K562 (cell line): Measurements from ENCODE around the gene ZNF544. TPM values are rescaled to one million over a fixed set of nuclear protein-coding genes. Genes with fewer than 3 reads are reported as not detected.
A peak's percentile ranks its signal among the peaks of the same experiment; 100 is the strongest.

ENCODE experiments used
- ARHGAP35 ChIP-seq: fragments of 450-650 bp; IDR thresholded peaks from 2 replicates; pipeline ENCODE4 v1.6.1; 2018; ENCODE audit not compliant: partially characterized antibody
- BHLHE40 ChIP-seq: IDR thresholded peaks from 2 replicates; pipeline ENCODE4 v1.6.1; 2011; ENCODE audit warnings: low read length, improper control_type of control experiment
- BRD4 ChIP-seq: fragments of 200-600 bp; sonication (generic); IDR thresholded peaks from 2 replicates; pipeline ENCODE4 v1.6.1; 2017; ENCODE audit warnings: inconsistent platforms
- C11orf30 ChIP-seq: fragments of 450-650 bp; IDR thresholded peaks from 2 replicates; pipeline ENCODE4 v1.6.1; 2016; ENCODE audit warnings: low read depth, mild to moderate bottlenecking
- CBX3 ChIP-seq, 2 experiments: IDR thresholded peaks; 1 replicate in 1 of 2; 2 replicates in 1 of 2; pipeline ENCODE4 v1.6.1; 2012; ENCODE audit warnings: inconsistent platforms in 2 of 2, low read length in 2 of 2, borderline replicate concordance in 1 of 2, control low read depth in 1 of 2
- CBX8 ChIP-seq: fragments of 200-600 bp; sonication (generic); IDR thresholded peaks from 2 replicates; pipeline ENCODE4 v1.6.1; 2012; ENCODE audit warnings: borderline replicate concordance, mixed run types, low read depth, mild to moderate bottlenecking, moderate library complexity, mixed read lengths, low read length, control low read depth, inconsistent platforms; ENCODE audit not compliant: poor library complexity, severe bottlenecking; ENCODE audit errors: extremely low read depth
- CTBP1 ChIP-seq: fragments of 450-650 bp; IDR thresholded peaks from 2 replicates; pipeline ENCODE4 v1.6.1; 2016; ENCODE audit warnings: borderline replicate concordance
- DNMT1 ChIP-seq: fragments of 450-650 bp; IDR thresholded peaks from 2 replicates; pipeline ENCODE4 v1.6.1; 2016; ENCODE audit warnings: antibody characterized with exemption, mild to moderate bottlenecking
- HNRNPH1 ChIP-seq: fragments of 200-400 bp; formaldehyde crosslinking; optimal IDR thresholded peaks from 2 replicates; pipeline ENCODE3; 2017; ENCODE audit warnings: low read depth, mild to moderate bottlenecking, low read length, moderate library complexity
- IFI16 ChIP-seq: fragments of 250-450 bp; sonication (Bioruptor Pico); IDR thresholded peaks from 2 replicates; pipeline ENCODE4 v2.1.2; 2022; ENCODE audit warnings: mild to moderate bottlenecking, inconsistent platforms
- KDM4B ChIP-seq, 2 experiments: fragments of 450-650 bp in 1 of 2; sonication (generic) in 1 of 2; IDR thresholded peaks; 2 replicates each; pipeline ENCODE4 v1.6.1; 2016 to 2017; ENCODE audit warnings: borderline replicate concordance in 2 of 2, antibody characterized with exemption in 1 of 2, low read depth in 1 of 2, mild to moderate bottlenecking in 1 of 2
- NR2C2 ChIP-seq, 2 experiments: fragments of 200-800 bp in 1 of 2; sonication (Bioruptor generic) in 1 of 2; sonication (generic) in 1 of 2; formaldehyde crosslinking in 1 of 2; IDR thresholded peaks; 2 replicates each; pipeline versions ENCODE4 v1.6.1 to v1.8.0; 2016 to 2022; ENCODE audit warnings: mild to moderate bottlenecking in 1 of 2, missing compliant biosample characterization in 1 of 2, missing genetic modification characterization in 1 of 2, missing genetic modification reagents in 1 of 2
- PHF8 ChIP-seq: fragments of 200-600 bp; sonication (generic); IDR thresholded peaks from 2 replicates; pipeline ENCODE4 v1.6.1; 2012; ENCODE audit warnings: mixed run types, mild to moderate bottlenecking, inconsistent platforms, low read length, moderate library complexity, borderline replicate concordance
- RBBP5 ChIP-seq: fragments of 200-600 bp; sonication (generic); IDR thresholded peaks from 2 replicates; pipeline ENCODE4 v1.6.1; 2012; ENCODE audit warnings: borderline replicate concordance, mild to moderate bottlenecking, low read length, control low read depth, inconsistent platforms; ENCODE audit not compliant: insufficient read depth, poor library complexity, severe bottlenecking
- polyA plus RNA-seq, 8 experiments: library from polyadenylated mRNA; depleted of rRNA in 4 of 8; stranded (reverse) in 5 of 8; unstranded in 3 of 8; fragments of >200 nt; fragmentation: Nextera tagmentation in 2 of 8; fragmentation: Illumina TruSeq in 1 of 8; extraction: Ambion mirVana in 2 of 8; extraction: Trizol in 1 of 8; gene quantifications; 2 replicates each; pipeline versions ENCODE4 v1.2.1 to v1.2.3, GENCODE V29; 2011 to 2014; ENCODE audit warnings: inconsistent platforms in 1 of 8, missing spikeins in 1 of 8
- total RNA-seq, 7 experiments: library from RNA; depleted of rRNA in 6 of 7; stranded (reverse); fragments of >200 nt in 6 of 7; fragmentation: Illumina TruSeq in 2 of 7; extraction: Trizol in 2 of 7; gene quantifications; 2 replicates each; pipeline versions ENCODE4 v1.2.1 to v1.2.3, GENCODE V29; 2011 to 2021; ENCODE audit warnings: low replicate concordance in 1 of 7
- TF ChIP-seq, protein P1 (sequence below): sonication (generic); formaldehyde crosslinking; IDR thresholded peaks from 2 replicates; pipeline ENCODE4 v1.8.1; 2023; ENCODE audit warnings: mild to moderate bottlenecking, missing genetic modification reagents
- TF ChIP-seq, protein P2 (sequence below), 2 experiments: fragments of 450-650 bp in 1 of 2; sonication (generic) in 1 of 2; formaldehyde crosslinking in 1 of 2; IDR thresholded peaks in 1 of 2; conservative IDR thresholded peaks in 1 of 2; 2 replicates each; pipeline versions ENCODE4 v1.6.1 to v1.8.1; 2016 to 2023; ENCODE audit warnings: mild to moderate bottlenecking in 2 of 2, moderate library complexity in 2 of 2, inconsistent platforms in 1 of 2, missing genetic modification reagents in 1 of 2
- TF ChIP-seq, protein P3 (sequence below): fragments of 450-650 bp; IDR thresholded peaks from one replicate; pipeline ENCODE4 v1.6.1; 2018; ENCODE audit warnings: mild to moderate bottlenecking, moderate library complexity; ENCODE audit not compliant: partially characterized antibody
- TF ChIP-seq, protein P4 (sequence below): fragments of 250-450 bp; sonication (Bioruptor Pico); IDR thresholded peaks from 2 replicates; pipeline ENCODE4 v1.8.0; 2022; ENCODE audit warnings: inconsistent platforms

Gene ZNF544
- total and polyA plus RNA-seq, 9 of the 15 experiments (the other 6 are each of a cell fraction or from before 2014, with no cell fraction given), result 23.6 to 59.0 (median 41.4) TPM

GRCh38 chr19:58182989-58183816, 45.5 kb upstream of the ZNF544 start, which contains the start of gene ZNF274 (continued):
- TF ChIP-seq, protein P1, sequence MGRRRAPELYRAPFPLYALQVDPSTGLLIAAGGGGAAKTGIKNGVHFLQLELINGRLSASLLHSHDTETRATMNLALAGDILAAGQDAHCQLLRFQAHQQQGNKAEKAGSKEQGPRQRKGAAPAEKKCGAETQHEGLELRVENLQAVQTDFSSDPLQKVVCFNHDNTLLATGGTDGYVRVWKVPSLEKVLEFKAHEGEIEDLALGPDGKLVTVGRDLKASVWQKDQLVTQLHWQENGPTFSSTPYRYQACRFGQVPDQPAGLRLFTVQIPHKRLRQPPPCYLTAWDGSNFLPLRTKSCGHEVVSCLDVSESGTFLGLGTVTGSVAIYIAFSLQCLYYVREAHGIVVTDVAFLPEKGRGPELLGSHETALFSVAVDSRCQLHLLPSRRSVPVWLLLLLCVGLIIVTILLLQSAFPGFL (CRISPR knock-in tag), result no peak
- TF ChIP-seq IFI16 (no peak), CBX3 (IDR thresholded peaks at IDR 0.05; ENCODE audit: borderline replicate concordance in 1 of 2, low read length in 2 of 2) (no peak), HNRNPH1 (no peak), C11orf30 (no peak), KDM4B (IDR thresholded peaks at IDR 0.05; ENCODE audit: borderline replicate concordance in 2 of 2, low read depth in 1 of 2) (peak in 1 of 2 experiments; percentile 16; a peak in 1 of 4 replicates), CTBP1 (peak; percentile 94), BRD4 (peak; percentile 89; the same call in 1 of the 2 replicates), NR2C2 (CRISPR knock-in tag; IDR thresholded peaks at IDR 0.05) (no peak; the same call in 1 of the 2 replicates), NR2C2 (tag; IDR thresholded peaks at IDR 0.05) (peak; percentile 93), ARHGAP35 (no peak), BHLHE40 (no peak), CBX8 (no peak), DNMT1 (no peak), PHF8 (peak; percentile 98), RBBP5 (peak; percentile 80)
- TF ChIP-seq, protein P2, sequence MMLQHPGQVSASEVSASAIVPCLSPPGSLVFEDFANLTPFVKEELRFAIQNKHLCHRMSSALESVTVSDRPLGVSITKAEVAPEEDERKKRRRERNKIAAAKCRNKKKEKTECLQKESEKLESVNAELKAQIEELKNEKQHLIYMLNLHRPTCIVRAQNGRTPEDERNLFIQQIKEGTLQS (IDR thresholded peaks at IDR 0.05), result peak; percentile 94
- TF ChIP-seq, protein P2 (CRISPR knock-in tag; conservative IDR thresholded peaks at IDR 0.05), result peak; percentile 89; the same call in 1 of the 2 replicates
- TF ChIP-seq, protein P3, sequence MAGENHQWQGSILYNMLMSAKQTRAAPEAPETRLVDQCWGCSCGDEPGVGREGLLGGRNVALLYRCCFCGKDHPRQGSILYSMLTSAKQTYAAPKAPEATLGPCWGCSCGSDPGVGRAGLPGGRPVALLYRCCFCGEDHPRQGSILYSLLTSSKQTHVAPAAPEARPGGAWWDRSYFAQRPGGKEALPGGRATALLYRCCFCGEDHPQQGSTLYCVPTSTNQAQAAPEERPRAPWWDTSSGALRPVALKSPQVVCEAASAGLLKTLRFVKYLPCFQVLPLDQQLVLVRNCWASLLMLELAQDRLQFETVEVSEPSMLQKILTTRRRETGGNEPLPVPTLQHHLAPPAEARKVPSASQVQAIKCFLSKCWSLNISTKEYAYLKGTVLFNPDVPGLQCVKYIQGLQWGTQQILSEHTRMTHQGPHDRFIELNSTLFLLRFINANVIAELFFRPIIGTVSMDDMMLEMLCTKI, result no peak
- TF ChIP-seq, protein P4, sequence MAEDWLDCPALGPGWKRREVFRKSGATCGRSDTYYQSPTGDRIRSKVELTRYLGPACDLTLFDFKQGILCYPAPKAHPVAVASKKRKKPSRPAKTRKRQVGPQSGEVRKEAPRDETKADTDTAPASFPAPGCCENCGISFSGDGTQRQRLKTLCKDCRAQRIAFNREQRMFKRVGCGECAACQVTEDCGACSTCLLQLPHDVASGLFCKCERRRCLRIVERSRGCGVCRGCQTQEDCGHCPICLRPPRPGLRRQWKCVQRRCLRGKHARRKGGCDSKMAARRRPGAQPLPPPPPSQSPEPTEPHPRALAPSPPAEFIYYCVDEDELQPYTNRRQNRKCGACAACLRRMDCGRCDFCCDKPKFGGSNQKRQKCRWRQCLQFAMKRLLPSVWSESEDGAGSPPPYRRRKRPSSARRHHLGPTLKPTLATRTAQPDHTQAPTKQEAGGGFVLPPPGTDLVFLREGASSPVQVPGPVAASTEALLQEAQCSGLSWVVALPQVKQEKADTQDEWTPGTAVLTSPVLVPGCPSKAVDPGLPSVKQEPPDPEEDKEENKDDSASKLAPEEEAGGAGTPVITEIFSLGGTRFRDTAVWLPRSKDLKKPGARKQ (CRISPR knock-in tag), result no peak
